Trophoblast cell (in vitro differentiated cells and primary cell): ENCODE measurements around the gene WLS.

Experiments
- DNase-seq, 2 donors: peaks; one replicate each; pipeline ENCODE4 v3.0.0-alpha.2; 2016
- H2AFZ ChIP-seq: 2 replicates; pipeline ENCODE4 v1.6.1; 2013; ENCODE audit warnings: low read length, moderate library complexity, mild to moderate bottlenecking; ENCODE audit not compliant: insufficient read depth, poor library complexity
- H2AK5ac ChIP-seq: 2 replicates; pipeline ENCODE4 v1.6.1; 2013; ENCODE audit warnings: mild to moderate bottlenecking, low read length
- H2BK120ac ChIP-seq: 2 replicates; pipeline ENCODE4 v1.6.1; 2013; ENCODE audit warnings: low read length, mild to moderate bottlenecking, moderate library complexity; ENCODE audit not compliant: insufficient read depth, poor library complexity
- H2BK12ac ChIP-seq: 2 replicates; pipeline ENCODE4 v1.6.1; 2013; ENCODE audit warnings: mild to moderate bottlenecking, low read length, moderate library complexity
- H2BK5ac ChIP-seq: 2 replicates; pipeline ENCODE4 v1.6.1; 2013; ENCODE audit warnings: low read length, low read depth, moderate library complexity, mild to moderate bottlenecking; ENCODE audit not compliant: poor library complexity
- H3K14ac ChIP-seq: 2 replicates; pipeline ENCODE4 v1.6.1; 2013; ENCODE audit warnings: mild to moderate bottlenecking, low read length
- H3K18ac ChIP-seq: 2 replicates; pipeline ENCODE4 v1.6.1; 2013; ENCODE audit warnings: mild to moderate bottlenecking, low read length
- H3K23ac ChIP-seq: 2 replicates; pipeline ENCODE4 v1.6.1; 2013; ENCODE audit warnings: low read length
- H3K27ac ChIP-seq: 2 replicates; pipeline ENCODE4 v1.5.1; 2013; ENCODE audit warnings: low read depth, mild to moderate bottlenecking, inconsistent platforms, low read length, moderate library complexity
- H3K27me3 ChIP-seq: 2 replicates; pipeline ENCODE4 v1.6.1; 2013; ENCODE audit warnings: inconsistent platforms, mild to moderate bottlenecking, low read length, moderate library complexity; ENCODE audit not compliant: insufficient read depth
- H3K36me3 ChIP-seq, 2 experiments: 1 replicate in 1 of 2; 2 replicates in 1 of 2; pipeline ENCODE4 v1.6.1; 2013; ENCODE audit warnings: low read length in 2 of 2, mild to moderate bottlenecking in 2 of 2, moderate library complexity in 1 of 2; ENCODE audit not compliant: insufficient read depth in 2 of 2, control insufficient read depth in 1 of 2
- H3K4ac ChIP-seq: 2 replicates; pipeline ENCODE4 v1.6.1; 2013; ENCODE audit warnings: low read depth, mild to moderate bottlenecking, low read length, moderate library complexity
- H3K4me1 ChIP-seq, 2 experiments: 1 replicate in 1 of 2; 2 replicates in 1 of 2; pipeline ENCODE4 v1.6.1; 2013; ENCODE audit warnings: low read length in 2 of 2, mild to moderate bottlenecking in 2 of 2, moderate library complexity in 1 of 2; ENCODE audit not compliant: insufficient read depth in 2 of 2, control insufficient read depth in 1 of 2
- H3K4me2 ChIP-seq: 2 replicates; pipeline ENCODE4 v1.6.1; 2013; ENCODE audit warnings: inconsistent platforms, mild to moderate bottlenecking, low read length, moderate library complexity
- H3K4me3 ChIP-seq: 2 replicates; pipeline ENCODE4 v1.5.1; 2013; ENCODE audit warnings: mild to moderate bottlenecking, low read depth, low read length, inconsistent platforms
- H3K79me1 ChIP-seq: one replicate; pipeline ENCODE4 v1.6.1; 2013; ENCODE audit warnings: low read length
- H3K79me2 ChIP-seq: 2 replicates; pipeline ENCODE4 v1.6.1; 2013; ENCODE audit warnings: low read length, mild to moderate bottlenecking; ENCODE audit not compliant: control insufficient read depth, insufficient read depth, poor library complexity
- H3K9ac ChIP-seq: 2 replicates; pipeline ENCODE4 v1.6.1; 2013; ENCODE audit warnings: mild to moderate bottlenecking, low read length
- H3K9me3 ChIP-seq: 2 replicates; pipeline ENCODE4 v1.6.1; 2013; ENCODE audit warnings: low read depth, mild to moderate bottlenecking, control low read depth, inconsistent platforms, low read length; ENCODE audit not compliant: insufficient read depth
- H4K12ac ChIP-seq: 2 replicates; pipeline ENCODE4 v1.6.1; 2013; ENCODE audit warnings: low read depth, mild to moderate bottlenecking, low read length, moderate library complexity
- H4K8ac ChIP-seq: 2 replicates; pipeline ENCODE4 v1.6.1; 2013; ENCODE audit warnings: low read depth, mild to moderate bottlenecking, low read length, moderate library complexity
- H4K91ac ChIP-seq: one replicate; pipeline ENCODE4 v1.6.1; 2013; ENCODE audit warnings: low read depth, mild to moderate bottlenecking, low read length, moderate library complexity
- WGBS: extraction: QIAGEN DNeasy Blood & Tissue Kit; methylation state at CpG from one replicate; pipeline ENCODE4 v1.1.7; 2013; ENCODE audit warnings: missing lambda C conversion rate; ENCODE audit not compliant: insufficient read length, insufficient coverage; ENCODE audit errors: extremely low coverage; 5-methylcytosine and 5-hydroxymethylcytosine counted together

WLS gene

GRCh38 chr1:68199603-68200002 lies 32.7 kb downstream of the WLS start:
- H2BK5ac ChIP-seq: no peak overlapping the region
- H3K4me2 ChIP-seq: no peak overlapping the region
- no peak overlapping the region for H4K8ac ChIP-seq
- H2BK12ac ChIP-seq: no peak overlapping the region
- H3K79me2 ChIP-seq: peaks cover 7% of the 10 kb centered on the region
- H3K27ac ChIP-seq: peak overlapping the region; percentile 3
- H3K4me1 ChIP-seq: peaks cover 2 to 6% of the 10 kb centered on the region in 2 experiments
- H4K91ac ChIP-seq: no peak overlapping the region
- H3K18ac ChIP-seq: no peak overlapping the region
- H3K27me3 ChIP-seq: no peaks in the 10 kb centered on the region
- no peak overlapping the region for H3K4me3 ChIP-seq
- H3K9ac ChIP-seq: no peak overlapping the region
- no peak overlapping the region for H2BK120ac ChIP-seq
- no peak overlapping the region for H2AK5ac ChIP-seq
- WGBS: no CpG with 5 or more reads among the region's 2 CpGs
- no peak overlapping the region for H4K12ac ChIP-seq
- DNase-seq: no peak
- no peaks in the 10 kb centered on the region for H3K9me3 ChIP-seq
- no peak overlapping the region for H2AFZ ChIP-seq
- H3K14ac ChIP-seq: no peak overlapping the region
- H3K4ac ChIP-seq: peak overlapping the region; percentile 80
- H3K23ac ChIP-seq: no peak overlapping the region
- H3K36me3 ChIP-seq: no peaks in the 10 kb centered on the region
- H3K79me1 ChIP-seq: peaks cover 2% of the 10 kb centered on the region

- no peak overlapping the region for H3K4ac ChIP-seq
- no CpG with 5 or more reads among the region's 2 CpGs for WGBS
- no peak overlapping the region for H3K4me3 ChIP-seq
- no peak overlapping the region for H2BK12ac ChIP-seq
- H3K79me2 ChIP-seq: peaks cover 9% of the 10 kb centered on the region
- no peak overlapping the region for H2AK5ac ChIP-seq
- H3K36me3 ChIP-seq: peaks cover 0 to 5% of the 10 kb centered on the region in 2 experiments
- H3K9me3 ChIP-seq: no peaks in the 10 kb centered on the region
- H2BK120ac ChIP-seq: no peak overlapping the region
- no peak for DNase-seq
- H3K14ac ChIP-seq: no peak overlapping the region
- H4K91ac ChIP-seq: no peak overlapping the region
- no peak overlapping the region for H3K27ac ChIP-seq
- H3K23ac ChIP-seq: no peak overlapping the region
- no peak overlapping the region for H3K18ac ChIP-seq
- H3K79me1 ChIP-seq: peaks cover 2% of the 10 kb centered on the region
- H3K9ac ChIP-seq: no peak overlapping the region
- no peak overlapping the region for H4K12ac ChIP-seq
- no peak overlapping the region for H2AFZ ChIP-seq
- no peak overlapping the region for H2BK5ac ChIP-seq
- no peaks in the 10 kb centered on the region for H3K27me3 ChIP-seq
- no peak overlapping the region for H3K4me2 ChIP-seq
- no peak overlapping the region for H4K8ac ChIP-seq
- peaks cover 2 to 6% of the 10 kb centered on the region in 2 experiments for H3K4me1 ChIP-seq
Observed at GRCh38 chr1:68198752-68199151, 33.6 kb downstream of the WLS start.

- no peak overlapping the region for H2BK12ac ChIP-seq
Observed at GRCh38 chr1:68197891-68198290, 34.4 kb downstream of the WLS start.

GRCh38 chr1:68197461-68197860 lies 34.9 kb downstream of the WLS start:
- Histone ChIP-seq H2BK5ac (no peak overlapping the region), H4K8ac (no peak overlapping the region), H3K4me3 (no peak overlapping the region), H2BK12ac (no peak overlapping the region), H3K14ac (no peak overlapping the region), H4K12ac (no peak overlapping the region), H3K27ac (no peak overlapping the region), H3K4ac (no peak overlapping the region), H3K4me1 (peaks cover 2 to 6% of the 10 kb centered on the region in 2 experiments), H3K4me2 (no peak overlapping the region), H2BK120ac (no peak overlapping the region), H4K91ac (no peak overlapping the region), H3K18ac (no peak overlapping the region), H3K23ac (no peak overlapping the region), H3K79me2 (peaks cover 7% of the 10 kb centered on the region), H2AK5ac (no peak overlapping the region), H3K9me3 (no peaks in the 10 kb centered on the region), H2AFZ (no peak overlapping the region), H3K36me3 (peaks cover 5 to 8% of the 10 kb centered on the region in 2 experiments), H3K79me1 (peaks cover 2% of the 10 kb centered on the region), H3K27me3 (no peaks in the 10 kb centered on the region), H3K9ac (no peak overlapping the region)
- DNase-seq: no peak
- no CpG with 5 or more reads among the region's 2 CpGs for WGBS

More at GRCh38 chr1:68197891-68198290, 34.4 kb downstream of the WLS start:
- DNase-seq: no peak
- Histone ChIP-seq H3K9ac (no peak overlapping the region), H3K79me1 (peaks cover 2% of the 10 kb centered on the region), H3K4me3 (no peak overlapping the region), H4K91ac (no peak overlapping the region), H3K9me3 (no peaks in the 10 kb centered on the region), H4K8ac (no peak overlapping the region), H3K23ac (no peak overlapping the region), H2BK120ac (no peak overlapping the region), H3K27me3 (no peaks in the 10 kb centered on the region), H3K4me2 (no peak overlapping the region), H2AK5ac (no peak overlapping the region), H3K18ac (no peak overlapping the region), H3K27ac (no peak overlapping the region), H4K12ac (no peak overlapping the region), H2BK5ac (no peak overlapping the region), H3K4ac (peak overlapping the region; percentile 46), H3K79me2 (peaks cover 7% of the 10 kb centered on the region), H2AFZ (no peak overlapping the region), H3K14ac (no peak overlapping the region), H3K4me1 (peaks cover 2 to 6% of the 10 kb centered on the region in 2 experiments), H3K36me3 (peaks cover under 1 to 7% of the 10 kb centered on the region in 2 experiments)
- WGBS: no CpG with 5 or more reads among the region's 1 CpG
